ENCODE measurements around the gene SLF1. TPM values are rescaled to one million over a fixed set of nuclear protein-coding genes. Genes with fewer than 3 reads are reported as not detected.
A peak's percentile ranks its signal among the peaks of the same experiment; 100 is the strongest.

Gene SLF1
- polyA plus RNA-seq, 2 of the 4 experiments (the other 2 are of a cell fraction), result 11.4 to 17.1 TPM

GRCh38 chr5:94613583-94613982 lies 4.9 kb upstream of the SLF1 start:
- H3K4me1 ChIP-seq, result 0 out of 3 replicates have a peak, but pooled peaks cover 5% of the 10 kb centered on the region
- ChIA-PET CTCF (interaction anchor here (1.7 kb wide), 1 partner anchor 124 kb away, joined by 6 read pairs; no protein-coding TSS in a partner anchor), POLR2A (no interaction called here)
- H3K9me3 ChIP-seq, result no peaks in the 10 kb centered on the region
- no peak overlapping the region for H3K27ac ChIP-seq
- WGBS (ENCODE audit: missing lambda C conversion rate), result 64% methylated on average over 2 of the region's 2 CpGs
- H3K4me3 ChIP-seq, result no peak overlapping the region
- peak; percentile 6 to 43 for DNase-seq (ENCODE audit: low read depth in 1 of 2, low spot score in 1 of 2)
- no peak for FAIRE-seq
- TF ChIP-seq, protein P1, sequence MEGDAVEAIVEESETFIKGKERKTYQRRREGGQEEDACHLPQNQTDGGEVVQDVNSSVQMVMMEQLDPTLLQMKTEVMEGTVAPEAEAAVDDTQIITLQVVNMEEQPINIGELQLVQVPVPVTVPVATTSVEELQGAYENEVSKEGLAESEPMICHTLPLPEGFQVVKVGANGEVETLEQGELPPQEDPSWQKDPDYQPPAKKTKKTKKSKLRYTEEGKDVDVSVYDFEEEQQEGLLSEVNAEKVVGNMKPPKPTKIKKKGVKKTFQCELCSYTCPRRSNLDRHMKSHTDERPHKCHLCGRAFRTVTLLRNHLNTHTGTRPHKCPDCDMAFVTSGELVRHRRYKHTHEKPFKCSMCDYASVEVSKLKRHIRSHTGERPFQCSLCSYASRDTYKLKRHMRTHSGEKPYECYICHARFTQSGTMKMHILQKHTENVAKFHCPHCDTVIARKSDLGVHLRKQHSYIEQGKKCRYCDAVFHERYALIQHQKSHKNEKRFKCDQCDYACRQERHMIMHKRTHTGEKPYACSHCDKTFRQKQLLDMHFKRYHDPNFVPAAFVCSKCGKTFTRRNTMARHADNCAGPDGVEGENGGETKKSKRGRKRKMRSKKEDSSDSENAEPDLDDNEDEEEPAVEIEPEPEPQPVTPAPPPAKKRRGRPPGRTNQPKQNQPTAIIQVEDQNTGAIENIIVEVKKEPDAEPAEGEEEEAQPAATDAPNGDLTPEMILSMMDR (IDR thresholded peaks at IDR 0.05), result peak; percentile 31
- peak in 1 of 2 experiments; percentile 41; a peak in 2 of 5 replicates for TF ChIP-seq RAD21 (conservative IDR thresholded peaks at IDR 0.05 in 1 of 2, IDR thresholded peaks at IDR 0.05 in 1 of 2)
- no peak for TF ChIP-seq SREBF2 (IDR thresholded peaks at IDR 0.05)
- no peak overlapping the region for H3K4me2 ChIP-seq
- ATAC-seq, result peak in 1 of 2 experiments; percentile 42; a peak in 3 of 6 replicates

GRCh38 chr5:94614156-94614805 lies 4.2 kb upstream of the SLF1 start:
- 90% methylated on average over 2 of the region's 2 CpGs for WGBS (ENCODE audit: missing lambda C conversion rate)
- FAIRE-seq (no peak), ATAC-seq (no peak), DNase-seq (ENCODE audit: low read depth in 1 of 2, low spot score in 1 of 2) (no peak)
- ChIA-PET CTCF (interaction anchor here (1.7 kb wide), 1 partner anchor 124 kb away, joined by 6 read pairs; no protein-coding TSS in a partner anchor), POLR2A (no interaction called here)
- Histone ChIP-seq H3K27ac (no peak overlapping the region), H3K4me2 (no peak overlapping the region), H3K4me1 (0 out of 3 replicates have a peak, but pooled peaks cover 5% of the 10 kb centered on the region), H3K4me3 (no peak overlapping the region), H3K9me3 (no peaks in the 10 kb centered on the region)
- TF ChIP-seq EHF (CRISPR knock-in tag; IDR thresholded peaks at IDR 0.05) (no peak), ZFP36 (IDR thresholded peaks at IDR 0.05; ENCODE audit: borderline replicate concordance, partially characterized antibody) (no peak), ELK1 (IDR thresholded peaks at IDR 0.05; ENCODE audit: low read depth, low read length) (no peak), NFE2L2 (conservative IDR thresholded peaks at IDR 0.05; ENCODE audit: low read length) (no peak), JUNB (IDR thresholded peaks at IDR 0.05) (no peak)
- TF ChIP-seq, protein P2, sequence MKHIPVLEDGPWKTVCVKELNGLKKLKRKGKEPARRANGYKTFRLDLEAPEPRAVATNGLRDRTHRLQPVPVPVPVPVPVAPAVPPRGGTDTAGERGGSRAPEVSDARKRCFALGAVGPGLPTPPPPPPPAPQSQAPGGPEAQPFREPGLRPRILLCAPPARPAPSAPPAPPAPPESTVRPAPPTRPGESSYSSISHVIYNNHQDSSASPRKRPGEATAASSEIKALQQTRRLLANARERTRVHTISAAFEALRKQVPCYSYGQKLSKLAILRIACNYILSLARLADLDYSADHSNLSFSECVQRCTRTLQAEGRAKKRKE (CRISPR knock-in tag; IDR thresholded peaks at IDR 0.05; ENCODE audit: low read depth), result no peak
- TF ChIP-seq, protein P3, sequence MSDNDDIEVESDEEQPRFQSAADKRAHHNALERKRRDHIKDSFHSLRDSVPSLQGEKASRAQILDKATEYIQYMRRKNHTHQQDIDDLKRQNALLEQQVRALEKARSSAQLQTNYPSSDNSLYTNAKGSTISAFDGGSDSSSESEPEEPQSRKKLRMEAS (IDR thresholded peaks at IDR 0.05), result no peak

GRCh38 chr5:94615862-94616261 lies 2.6 kb upstream of the SLF1 start:
- 86% methylated on average over 3 of the region's 3 CpGs for WGBS (ENCODE audit: missing lambda C conversion rate)
- POLR2A ChIA-PET, result no interaction called here
- FAIRE-seq (no peak), DNase-seq (ENCODE audit: low read depth in 1 of 2, low spot score in 1 of 2) (no peak), ATAC-seq (no peak)
- Histone ChIP-seq H3K9me3 (no peaks in the 10 kb centered on the region), H3K27ac (no peak overlapping the region), H3K4me3 (no peak overlapping the region), H3K4me2 (no peak overlapping the region), H3K4me1 (peaks cover 10% of the 10 kb centered on the region; the same call in 1 of the 3 replicates)
- CTCF ChIA-PET, result no interaction called here
- TF ChIP-seq MAZ (IDR thresholded peaks at IDR 0.05; ENCODE audit: borderline replicate concordance, low read depth, low read length) (no peak), CHD2 (IDR thresholded peaks at IDR 0.05; ENCODE audit: low read length, partially characterized antibody) (no peak), ZSCAN20 (CRISPR knock-in tag; IDR thresholded peaks at IDR 0.05) (no peak), USF2 (IDR thresholded peaks at IDR 0.05) (no peak), RARB (CRISPR knock-in tag; IDR thresholded peaks at IDR 0.05) (no peak), FOXS1 (CRISPR knock-in tag; IDR thresholded peaks at IDR 0.05) (no peak), CBX2 (IDR thresholded peaks at IDR 0.05; ENCODE audit: borderline replicate concordance, low read depth) (no peak), FOSL2 (IDR thresholded peaks at IDR 0.05) (no peak), FOSL2 (CRISPR knock-in tag; IDR thresholded peaks at IDR 0.05) (no peak), E2F6 (IDR thresholded peaks at IDR 0.05; ENCODE audit: borderline replicate concordance, low read depth) (no peak), MYC (IDR thresholded peaks at IDR 0.05; ENCODE audit: borderline replicate concordance, low read length) (no peak), ELK1 (IDR thresholded peaks at IDR 0.05; ENCODE audit: low read depth, low read length) (no peak), CBX8 (IDR thresholded peaks at IDR 0.05) (no peak), KDM1A (IDR thresholded peaks at IDR 0.05; ENCODE audit: low read depth) (no peak), EHMT2 (IDR thresholded peaks at IDR 0.05; ENCODE audit: low read depth) (no peak)
- TF ChIP-seq, protein P1 (IDR thresholded peaks at IDR 0.05), result no peak
